ENCODE measurements around the gene PPP2R5C. TPM values are rescaled to one million over a fixed set of nuclear protein-coding genes. Genes with fewer than 3 reads are reported as not detected.

PPP2R5C gene
- total and polyA plus RNA-seq, 2 of the 4 experiments (the other 2 are of a cell fraction) = 65.9 to 78.7 TPM

DNA sequence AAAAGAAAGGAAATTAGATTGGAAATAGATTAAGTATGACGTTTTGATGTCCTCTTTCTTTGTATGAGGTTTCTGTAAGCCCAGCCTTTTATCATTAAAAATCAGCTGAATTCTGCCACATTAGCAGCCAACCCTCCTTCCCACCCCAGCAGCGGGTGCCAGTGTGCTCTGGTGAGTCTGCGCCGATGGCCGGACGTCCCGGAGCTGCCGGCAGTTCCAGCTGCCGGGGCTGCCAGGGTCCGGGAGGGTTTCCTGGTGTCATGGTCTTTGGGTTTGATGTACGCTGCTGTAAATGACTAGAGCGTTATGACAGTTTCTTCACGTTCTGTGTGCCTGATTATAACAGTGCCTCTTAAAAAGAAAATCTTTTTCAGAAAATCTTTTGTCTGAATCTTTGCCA lies 151.3 kb downstream of the PPP2R5C start:
- Histone ChIP-seq H2BK20ac (ENCODE audit: low read depth, low read length) (no peak overlapping the region), H2BK120ac (ENCODE audit: low read depth, low read length) (no peak overlapping the region), H3K4me2 (ENCODE audit: low read depth, low read length) (no peak overlapping the region), H2AK9ac (replicated peaks; ENCODE audit: low read depth, low read length, poor library complexity) (no peak overlapping the region), H3K4ac (ENCODE audit: low read depth, low read length) (no peak overlapping the region), H3K27me3 (ENCODE audit: control insufficient read depth, insufficient read depth, low read length) (no peaks in the 10 kb centered on the region), H2BK5ac (ENCODE audit: low read depth, low read length, poor library complexity, severe bottlenecking) (no peak overlapping the region), H3K36me3 (ENCODE audit: control insufficient read depth, insufficient read depth, low read length) (peaks cover 24% of the 10 kb centered on the region), H3K27ac (ENCODE audit: insufficient read depth, low read length) (no peak overlapping the region), H3K14ac (replicated peaks; ENCODE audit: low read depth, low read length) (no peak overlapping the region), H4K91ac (ENCODE audit: insufficient read depth, low read depth, low read length) (no peak overlapping the region), H2AK5ac (ENCODE audit: low read depth, low read length) (no peak overlapping the region), H3K18ac (ENCODE audit: low read depth, low read length) (no peak overlapping the region), H3K9me3 (ENCODE audit: control insufficient read depth, insufficient read depth, low read length) (no peaks in the 10 kb centered on the region), H2BK15ac (ENCODE audit: low read depth, low read length) (no peak overlapping the region), H4K20me1 (ENCODE audit: insufficient read depth, low read length) (no peaks in the 10 kb centered on the region), H3K9ac (ENCODE audit: low read depth, low read length) (no peak overlapping the region), H4K5ac (ENCODE audit: low read depth, low read length) (no peak overlapping the region), H2AFZ (replicated peaks; ENCODE audit: low read length, poor library complexity) (no peak overlapping the region), H3K9me1 (ENCODE audit: insufficient read depth, low read length) (no peaks in the 10 kb centered on the region), H3K79me1 (ENCODE audit: low read depth in 1 of 2, low read length in 2 of 2) (peaks cover 0 to 15% of the 10 kb centered on the region in 2 experiments; a peak in 1 of 4 replicates), H3K4me1 (ENCODE audit: control insufficient read depth, insufficient read depth, low read length) (no peaks in the 10 kb centered on the region), H3K23ac (ENCODE audit: low read depth, low read length) (no peak overlapping the region), H4K8ac (ENCODE audit: low read depth in 2 of 2, low read length in 2 of 2) (no peak overlapping the region), H3K56ac (ENCODE audit: extremely low read depth, insufficient read depth, low read length) (no peak overlapping the region), H3K4me3 (ENCODE audit: insufficient read depth, low read depth, low read length) (no peak overlapping the region)
- DNase-seq (no peak), ATAC-seq (ENCODE audit: low read depth) (no peak)
- intact Hi-C loops (cut with micrococcal nuclease) (no loop called here), dilution Hi-C loops (cut with HindIII; ENCODE audit: low sequenced_read_pairs, unreplicated experiment) (no loop called here), in situ Hi-C loops (cut with MboI; ENCODE audit: low sequenced_read_pairs) (no loop called here)
- ChIA-PET POLR2A (ENCODE audit: unreplicated experiment) (no interaction called here), CTCF (no interaction called here)
- WGBS, 2 experiments (ENCODE audit: extremely low coverage in 2 of 2, insufficient read length in 1 of 2) = 100% methylated on average over 3 of the region's 13 CpGs; no CpG with 5 or more reads in 1 of the 2 experiments
- no peak for TF ChIP-seq RCOR1 (IDR thresholded peaks at IDR 0.05; ENCODE audit: insufficient replicate concordance, low read length)
- no peak for TF ChIP-seq MAZ (IDR thresholded peaks at IDR 0.05; ENCODE audit: borderline replicate concordance, low read depth, low read length)
- TF ChIP-seq CTCF (conservative IDR thresholded peaks at IDR 0.05; ENCODE audit: low read depth, low read length) = no peak
- TF ChIP-seq CHD1 (IDR thresholded peaks at IDR 0.05; ENCODE audit: low read depth, low read length) = no peak
- TF ChIP-seq CEBPB (IDR thresholded peaks at IDR 0.05; ENCODE audit: low read depth, low read length) = no peak
- no peak for TF ChIP-seq MXI1 (IDR thresholded peaks at IDR 0.05; ENCODE audit: borderline replicate concordance, low read depth, low read length)
- TF ChIP-seq FOS (IDR thresholded peaks at IDR 0.05; ENCODE audit: low read depth, low read length) = no peak
- no peak for TF ChIP-seq MAFK (IDR thresholded peaks at IDR 0.05; ENCODE audit: low read depth, low read length)
- TF ChIP-seq ELK1 (IDR thresholded peaks at IDR 0.05; ENCODE audit: borderline replicate concordance, low read depth, low read length) = no peak
- TF ChIP-seq POLR2A (IDR thresholded peaks at IDR 0.05; ENCODE audit: low read depth, low read length) = no peak
- TF ChIP-seq RAD21 (IDR thresholded peaks at IDR 0.05; ENCODE audit: low read length) = no peak
- TF ChIP-seq BHLHE40 (IDR thresholded peaks at IDR 0.05; ENCODE audit: low read depth, low read length) = no peak
- no peak for TF ChIP-seq SMC3 (IDR thresholded peaks at IDR 0.05; ENCODE audit: low read depth, low read length)
- TF ChIP-seq NFE2L2 (IDR thresholded peaks at IDR 0.05; ENCODE audit: low read depth, low read length) = no peak
- TF ChIP-seq RFX5 (IDR thresholded peaks at IDR 0.05; ENCODE audit: low read depth, low read length) = no peak
- TF ChIP-seq USF2 (IDR thresholded peaks at IDR 0.05; ENCODE audit: low read depth, low read length) = no peak
- BruUV-seq (replicated peaks) = no TSS peak
